Measurements from ENCODE around the gene SNAP25.
A peak's percentile ranks its signal among the peaks of the same experiment; 100 is the strongest.

SNAP25 gene

DNA sequence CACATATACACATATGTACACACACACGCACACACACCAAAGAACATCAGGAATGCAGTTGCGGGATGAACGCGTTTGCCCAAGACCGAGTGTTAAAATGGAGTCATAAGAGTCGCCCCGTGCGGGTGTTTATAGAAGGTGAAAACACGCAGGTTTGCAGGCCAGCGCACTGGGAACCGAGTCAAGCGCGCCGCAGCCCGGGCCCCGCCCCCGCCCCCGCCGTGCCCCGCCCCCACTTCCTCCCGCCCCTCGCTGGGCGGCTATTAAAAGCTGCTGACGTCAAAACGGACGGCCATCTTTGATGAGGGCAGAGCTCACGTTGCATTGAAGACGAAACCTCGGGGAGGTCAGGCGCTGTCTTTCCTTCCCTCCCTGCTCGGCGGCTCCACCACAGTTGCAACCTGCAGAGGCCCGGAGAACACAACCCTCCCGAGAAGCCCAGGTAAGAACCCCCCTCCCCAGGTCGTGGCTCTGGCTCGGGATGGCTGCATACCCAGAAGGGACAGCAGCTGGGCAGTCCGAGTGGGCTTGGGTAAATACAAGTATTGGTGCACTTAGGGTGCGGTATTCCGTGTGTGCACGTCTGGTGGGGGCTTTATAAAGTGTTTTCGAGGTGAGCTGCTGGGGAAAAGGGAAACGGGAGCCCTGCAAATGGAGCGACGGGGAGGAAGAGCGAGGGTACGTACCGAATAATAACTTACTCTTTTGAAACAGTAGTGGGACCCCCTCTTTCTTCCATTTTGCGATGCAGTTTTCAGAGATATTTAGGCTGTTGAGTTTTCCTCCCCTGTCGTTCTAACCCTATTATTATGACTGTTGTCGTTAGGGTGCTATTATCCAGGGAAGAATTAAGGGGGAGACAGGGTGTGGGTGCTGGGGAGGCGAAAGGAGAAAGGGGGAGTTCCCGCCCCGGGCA is at the start of gene SNAP25:
TSS of gene SNAP25 (plus strand) at position 295 of the 916 bp plus-strand sequence. CDS start 56,662 bp downstream, outside the sequence.
- DNase-seq = peak; percentile 81

DNA sequence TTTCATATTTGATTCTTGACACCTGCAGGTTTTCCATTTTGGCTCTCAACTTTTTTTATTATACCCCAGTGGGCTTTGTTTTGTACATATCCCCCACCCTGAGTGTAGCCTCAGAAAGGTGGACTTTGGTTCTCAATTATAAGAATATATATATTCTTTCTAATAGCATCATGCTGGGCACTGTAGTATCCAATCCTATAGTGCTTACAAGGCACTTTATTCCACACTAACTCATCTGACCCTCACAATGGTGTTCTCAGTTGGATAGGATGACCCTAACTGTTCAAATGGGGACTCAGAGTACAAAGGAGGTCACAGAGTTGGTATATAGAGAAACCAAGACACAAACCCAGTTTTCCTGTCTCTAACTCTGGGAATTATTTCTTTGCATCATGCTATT is 48.9 kb upstream of the SNAP25 start:
- no peak for DNase-seq

DNA sequence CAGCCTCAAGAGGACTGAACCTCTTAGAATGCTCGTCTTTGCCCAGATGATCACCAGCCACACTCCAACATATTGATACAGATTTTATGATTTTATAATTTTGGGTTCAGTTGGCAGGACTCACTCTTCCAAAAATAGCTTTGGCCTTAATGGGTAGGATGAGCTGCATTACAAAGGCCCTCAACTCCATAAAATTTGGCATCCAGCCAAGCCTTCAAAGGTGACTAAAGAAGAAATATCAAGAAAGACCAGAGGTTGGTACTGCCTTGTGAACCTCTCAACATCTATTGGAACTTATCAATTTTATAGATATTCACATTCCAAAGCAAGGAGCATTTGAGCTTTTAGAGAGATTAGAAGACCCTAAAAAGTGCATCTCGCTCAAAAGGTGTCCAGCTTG is 48.4 kb upstream of the SNAP25 start:
- DNase-seq = no peak

DNA sequence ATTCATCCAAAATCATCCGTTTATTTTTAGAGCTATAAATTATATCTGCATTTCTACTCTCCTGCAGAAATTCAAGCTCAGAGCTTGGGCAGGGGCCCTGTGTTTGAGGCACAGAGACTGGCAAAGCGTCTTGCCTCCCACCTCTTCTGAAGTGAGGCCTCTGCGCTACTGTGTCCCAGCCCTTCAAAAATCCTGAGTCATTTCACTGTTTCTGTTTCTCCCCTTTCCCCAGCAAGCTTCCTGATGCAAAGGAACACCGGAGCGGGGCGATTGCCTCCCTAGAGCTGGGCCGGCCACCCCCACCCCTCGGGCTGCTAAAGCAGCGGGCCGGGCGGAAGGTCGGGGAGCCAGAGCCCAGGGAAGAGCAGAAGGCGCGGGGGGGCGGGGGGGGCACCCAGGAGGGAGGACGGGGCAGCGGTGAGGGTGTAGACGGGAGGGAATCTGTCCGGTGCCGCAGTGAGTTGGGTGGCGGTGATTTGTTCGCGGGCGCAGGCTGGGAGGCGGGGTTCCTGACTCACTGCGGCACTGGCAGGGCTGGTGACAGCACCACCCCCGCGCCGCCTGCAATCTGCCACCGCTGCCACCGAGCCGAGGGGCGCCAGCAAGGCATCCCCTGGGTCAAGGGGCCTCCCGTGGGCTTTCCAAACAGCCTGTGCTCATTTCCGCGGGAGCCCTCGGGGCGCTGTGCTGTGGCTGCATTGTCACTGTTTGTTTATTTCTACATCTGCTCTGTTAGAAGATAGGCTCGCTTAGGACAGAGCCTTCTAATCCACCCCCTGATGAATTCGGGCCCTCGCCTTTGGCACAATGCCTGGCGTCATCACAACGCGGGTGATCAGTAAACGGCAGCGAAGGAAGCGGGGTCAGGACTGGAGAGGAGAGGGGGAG is 46.5 kb upstream of the SNAP25 start:
- DNase-seq = no peak

DNA sequence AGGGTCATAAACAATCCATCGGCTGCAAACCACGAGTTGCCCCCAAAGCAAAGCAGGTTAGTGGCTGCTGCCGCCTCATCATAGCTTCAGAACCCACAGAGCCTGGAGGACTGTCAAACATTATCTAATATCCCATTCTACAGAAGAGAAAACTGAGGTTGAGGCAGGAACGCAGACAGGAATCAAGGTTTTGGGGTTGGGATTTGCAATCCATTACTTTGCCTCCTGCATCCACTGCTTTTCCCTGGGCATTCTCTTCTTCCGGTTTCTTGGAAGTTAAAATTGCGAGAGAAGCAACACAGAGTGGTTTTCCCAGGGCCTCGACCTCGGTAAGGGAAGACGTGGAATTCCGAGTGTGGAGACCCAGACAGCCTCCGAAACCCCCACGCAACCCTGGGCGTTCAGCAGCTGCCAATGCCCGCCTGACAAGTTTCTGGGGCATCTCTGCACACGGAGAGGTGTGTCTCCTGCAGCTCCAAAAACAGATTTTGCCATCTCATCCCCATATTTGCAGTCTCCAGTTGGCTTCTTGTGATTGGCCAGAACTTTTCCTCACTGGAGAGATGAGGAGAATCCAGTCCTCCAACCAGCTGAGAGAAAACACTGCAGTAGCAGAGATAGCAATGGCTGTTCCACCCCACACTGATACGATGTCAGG is 45.5 kb upstream of the SNAP25 start:
- DNase-seq = no peak

DNA sequence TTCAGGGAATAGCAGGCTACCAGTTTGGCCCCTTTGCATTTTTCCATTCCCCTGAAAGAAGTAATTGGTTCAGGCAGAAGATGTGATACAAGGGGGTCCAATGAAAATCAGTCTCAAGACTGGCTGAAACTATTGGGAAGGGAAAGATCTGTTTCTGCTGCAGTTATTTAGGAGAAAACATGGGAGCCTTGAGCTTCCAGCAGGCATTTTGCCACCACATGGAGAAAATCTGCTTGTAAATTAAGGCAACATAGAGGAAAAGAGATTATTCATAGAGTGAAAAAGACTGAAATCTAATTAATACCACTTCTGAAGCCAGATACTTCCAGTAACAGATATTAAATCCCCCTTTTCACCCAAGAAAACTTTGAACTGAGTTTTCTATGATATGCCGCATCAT is 44.2 kb upstream of the SNAP25 start:
- DNase-seq = no peak

DNA sequence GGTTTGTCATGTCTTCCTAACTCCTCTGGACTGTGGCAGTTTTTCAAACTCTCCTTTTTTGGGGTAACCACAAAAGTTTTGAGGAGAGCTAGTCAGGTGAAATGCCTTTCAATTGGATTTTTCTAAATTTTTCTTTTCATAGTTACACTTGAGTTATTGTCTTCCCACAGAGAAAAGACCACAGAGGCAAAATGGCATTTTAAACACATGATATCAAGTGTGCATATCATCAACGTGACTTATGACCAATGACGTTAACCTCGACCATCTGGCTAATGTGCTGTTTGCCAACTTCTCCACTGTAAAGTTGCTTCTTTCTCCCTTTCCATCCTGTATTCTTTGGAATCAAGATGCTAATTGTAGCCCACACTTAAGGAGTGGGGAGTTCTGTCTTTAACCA is 41.3 kb upstream of the SNAP25 start:
- DNase-seq = no peak

DNA sequence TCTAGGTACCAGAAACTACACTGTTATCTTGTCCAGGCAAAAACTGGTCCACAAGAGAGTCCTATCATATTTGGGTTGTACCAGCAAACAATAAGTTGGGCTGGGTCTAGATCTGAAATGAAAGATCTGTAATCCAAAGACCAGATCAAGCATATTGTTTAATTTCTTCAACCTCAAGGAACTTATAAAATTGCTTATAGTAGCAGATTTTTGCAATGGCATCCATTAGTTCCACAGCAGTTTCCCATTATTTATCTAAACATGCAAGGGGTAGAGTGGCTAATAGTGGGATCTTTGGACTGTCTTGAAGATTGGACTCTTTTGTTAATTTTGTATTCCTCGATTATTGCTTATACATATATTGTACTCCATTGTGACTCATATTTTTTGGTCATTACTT is 40.5 kb upstream of the SNAP25 start:
- no peak for DNase-seq

DNA sequence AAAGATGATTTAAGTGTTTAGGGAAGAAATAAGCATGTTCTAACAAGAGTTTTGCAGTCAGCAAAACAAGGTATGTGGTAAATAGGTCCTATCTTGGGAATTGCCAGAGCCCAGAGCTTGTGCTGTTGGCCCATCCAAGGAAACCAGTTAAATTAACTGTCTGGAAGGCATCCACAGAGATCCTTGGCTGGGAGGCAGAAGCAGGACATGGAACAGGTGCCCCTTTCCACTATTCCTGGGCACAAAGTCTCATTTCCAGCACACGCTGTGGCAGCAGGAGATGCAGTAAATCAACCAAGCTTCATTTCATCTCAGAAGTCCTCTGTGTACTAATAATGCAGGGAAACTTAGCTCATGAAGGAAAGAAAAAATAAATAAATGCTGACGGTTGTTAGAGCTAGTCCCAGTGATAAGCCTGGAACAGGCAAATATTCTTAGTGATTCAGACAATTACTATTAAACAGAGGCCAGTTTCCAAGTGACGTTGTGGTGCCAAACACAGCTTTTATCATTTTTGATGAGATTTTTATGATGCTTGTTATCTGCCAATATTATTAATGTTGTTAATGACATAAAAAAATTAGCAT is 39.8 kb upstream of the SNAP25 start:
- no peak for DNase-seq

DNA sequence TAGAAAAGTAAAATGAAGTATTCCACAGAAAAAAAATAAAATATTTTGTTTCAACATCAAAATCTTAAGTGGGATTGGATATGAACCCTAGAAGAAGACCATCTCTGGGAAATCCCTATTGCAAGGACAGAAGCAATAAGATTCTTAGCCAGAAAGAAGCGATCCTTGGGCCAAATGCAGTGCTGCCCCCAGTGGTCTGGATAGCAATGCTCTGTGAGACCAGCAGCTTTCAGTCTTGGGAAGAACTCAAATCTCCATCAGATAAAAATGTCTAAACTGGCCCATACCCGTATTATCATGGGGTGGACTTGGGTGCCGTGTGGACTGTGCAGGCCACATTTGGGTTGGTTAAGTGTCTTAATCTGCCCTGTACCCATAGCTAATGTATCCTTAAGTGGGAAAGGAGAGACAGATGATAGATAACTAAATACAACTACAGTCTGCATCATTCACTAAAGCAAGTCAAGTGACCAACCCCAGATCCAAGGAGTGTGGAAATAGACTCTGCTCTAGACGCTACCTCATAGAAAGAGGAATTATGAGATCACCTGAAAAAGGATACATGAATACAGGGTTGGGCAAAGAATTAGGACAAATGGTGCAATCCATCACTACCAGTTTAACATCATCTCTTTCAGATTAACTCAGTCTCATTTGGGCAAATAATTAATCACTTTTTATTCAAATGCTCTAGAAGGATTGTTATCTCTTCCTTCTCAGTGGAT is 38.9 kb upstream of the SNAP25 start:
- no peak for DNase-seq

DNA sequence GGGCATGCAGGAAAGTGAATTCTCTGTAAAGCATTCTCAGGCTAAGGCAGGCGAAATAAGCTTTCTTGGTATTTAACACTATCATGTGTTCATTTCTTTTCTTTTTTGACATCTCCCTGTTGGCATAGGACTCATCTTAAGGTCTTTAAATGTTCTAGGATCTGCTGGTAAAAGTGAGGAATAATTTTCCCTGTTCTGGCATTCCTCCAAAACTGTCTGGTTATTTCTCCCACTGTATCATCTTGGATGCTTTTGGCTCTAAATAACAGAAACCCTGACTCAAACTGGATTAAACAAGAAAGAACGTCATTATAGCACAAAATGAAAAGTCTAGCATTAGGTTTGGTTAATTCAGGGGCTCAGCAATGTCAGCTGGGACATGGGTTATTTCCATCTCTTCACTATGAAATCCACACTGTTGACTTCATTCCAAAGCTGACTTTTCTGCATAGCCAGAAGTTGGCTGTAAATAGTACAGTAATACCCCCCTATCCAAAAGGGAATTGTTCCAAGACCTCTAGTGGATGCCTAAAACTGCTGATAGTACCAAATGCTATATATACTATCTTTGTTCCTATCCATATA is 37.9 kb upstream of the SNAP25 start:
- DNase-seq = no peak

DNA sequence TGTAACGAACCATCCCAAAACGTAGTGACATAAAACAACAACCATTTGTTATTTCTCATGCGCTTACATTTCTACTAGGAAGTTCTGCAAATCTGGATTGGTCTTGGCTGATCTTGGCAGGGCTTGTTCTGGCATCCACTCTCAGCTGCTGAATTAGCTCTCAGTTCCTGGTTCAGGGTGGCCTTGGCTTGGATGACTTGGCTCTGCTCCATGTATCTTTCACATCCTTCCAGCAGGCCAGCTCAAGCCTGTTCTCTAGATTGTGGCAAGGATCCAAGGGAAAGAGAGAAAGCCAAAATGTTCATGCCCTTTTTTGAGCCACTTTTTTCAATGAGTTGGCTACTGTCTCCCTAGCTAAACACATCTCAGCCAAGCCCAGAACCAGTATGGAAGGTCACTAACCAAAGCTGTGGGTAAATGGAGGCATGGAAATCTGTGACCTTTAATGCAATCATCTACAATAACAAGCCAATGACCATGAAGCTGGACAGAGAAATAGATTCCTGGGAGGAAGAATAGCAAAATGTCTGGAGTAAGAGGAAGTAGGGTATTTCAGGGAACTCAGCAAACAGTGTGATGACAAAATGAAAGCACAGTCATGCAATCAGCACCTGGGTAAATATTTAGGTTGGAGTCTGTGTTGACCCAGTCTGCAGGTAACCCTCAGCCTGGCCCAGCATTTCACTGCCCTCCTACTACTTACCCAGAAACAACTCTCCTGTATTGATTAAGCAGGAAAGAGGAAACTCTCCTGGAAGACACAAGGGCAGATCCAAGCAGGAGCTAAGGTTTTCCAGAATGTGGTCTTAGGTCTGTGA is 32.7 kb upstream of the SNAP25 start:
- DNase-seq = no peak

DNA sequence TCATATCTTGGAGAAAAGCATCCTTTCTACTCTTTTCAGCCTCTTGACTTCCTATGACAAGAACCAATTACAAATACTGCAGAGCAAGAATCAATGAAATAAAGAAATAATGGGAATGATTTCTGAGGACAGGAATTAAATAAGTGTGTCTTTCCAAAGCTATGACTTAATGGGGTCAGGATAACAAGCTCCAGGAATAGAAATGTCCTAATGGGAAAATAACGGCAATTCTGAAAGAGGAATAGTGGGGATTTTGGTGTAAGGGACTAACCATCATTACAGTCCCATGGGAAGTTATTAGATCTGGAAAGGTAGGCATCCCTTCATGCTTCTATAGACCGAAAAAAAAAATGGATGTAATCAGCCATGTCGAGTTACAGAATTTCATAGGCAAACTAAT is 28.2 kb upstream of the SNAP25 start:
- DNase-seq = no peak

DNA sequence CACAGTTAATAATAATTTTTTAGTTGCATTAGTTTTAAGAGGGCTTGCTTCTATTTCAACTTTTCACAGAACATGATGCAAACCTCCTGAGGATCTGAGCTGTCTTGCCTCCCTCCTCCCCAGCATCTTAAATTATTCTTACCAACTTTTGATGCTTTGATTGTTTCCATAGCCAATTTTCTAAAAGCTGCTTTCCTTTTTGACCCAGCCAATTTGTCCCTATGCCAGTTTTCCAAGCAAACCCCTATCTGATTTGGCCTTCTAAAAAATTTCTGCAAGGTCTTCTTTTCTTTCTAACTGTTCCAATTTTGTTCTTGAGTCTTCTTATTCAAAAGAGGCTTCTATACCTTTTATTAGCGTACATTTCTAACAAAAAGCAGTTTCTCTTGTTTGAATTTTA is 26.5 kb upstream of the SNAP25 start:
- DNase-seq = no peak

DNA sequence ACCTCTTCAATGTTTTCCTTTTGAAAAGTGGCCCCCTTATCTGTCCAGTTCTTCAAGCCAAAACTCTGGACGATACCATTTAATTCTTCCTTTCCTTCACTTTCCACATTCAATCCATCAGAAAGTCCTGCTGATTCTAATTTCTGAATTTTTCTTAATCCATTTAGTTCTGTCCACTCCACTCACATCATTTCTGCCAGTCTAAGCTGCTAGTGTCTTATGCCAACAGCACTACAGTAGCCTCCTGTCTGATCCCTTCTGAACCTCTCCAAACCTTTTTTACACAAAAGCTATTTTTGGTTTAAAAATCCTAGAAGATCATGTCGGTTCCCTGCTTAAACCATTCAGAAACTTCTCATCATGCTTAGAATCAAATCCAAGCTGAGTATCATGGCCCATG is 24.5 kb upstream of the SNAP25 start:
- DNase-seq = no peak

DNA sequence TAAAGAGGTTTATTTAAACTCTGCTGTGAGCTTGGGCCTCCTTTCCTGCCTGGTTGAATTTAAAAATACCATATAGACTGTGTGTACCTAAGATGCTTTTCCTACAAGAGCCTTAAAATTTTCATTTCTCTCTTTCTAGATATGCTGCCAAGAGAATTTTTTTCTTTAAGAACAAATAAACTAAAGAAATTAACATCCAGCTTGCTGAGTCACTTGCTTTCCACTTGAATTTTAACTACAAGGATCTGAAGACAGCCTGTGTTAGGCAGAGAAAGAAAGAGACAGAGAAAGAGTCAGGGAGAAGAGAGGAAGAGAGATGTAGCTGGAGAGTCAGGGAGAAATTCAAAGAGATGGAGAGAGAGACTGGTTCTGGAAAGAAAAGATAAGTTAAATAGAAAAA is 18.3 kb upstream of the SNAP25 start:
- no peak for DNase-seq

DNA sequence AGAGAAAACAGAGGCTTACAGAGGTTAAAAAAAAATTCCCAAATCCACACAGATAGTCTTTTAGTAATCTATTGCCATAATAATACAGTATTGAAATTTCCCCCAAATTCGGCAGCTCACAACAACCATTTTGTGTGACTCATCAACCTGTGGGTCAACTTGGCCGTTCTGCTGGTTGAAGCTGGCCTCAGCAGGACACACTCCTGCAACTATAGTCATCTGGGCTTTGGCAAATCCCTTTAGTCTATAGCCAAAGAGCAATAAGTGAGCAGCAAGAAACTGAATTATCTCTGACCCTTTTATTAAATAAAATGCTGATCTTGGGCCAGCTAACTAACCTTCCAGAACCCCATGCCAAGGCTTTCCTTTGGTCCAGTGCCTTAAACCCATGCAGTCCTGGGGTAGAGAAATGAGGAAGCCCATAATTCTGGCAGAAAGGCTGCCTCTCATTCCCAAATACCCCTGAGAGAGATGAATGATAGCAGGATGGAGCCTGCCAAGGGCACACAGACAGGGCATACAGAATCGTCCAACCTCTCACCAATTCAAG is 17.2 kb upstream of the SNAP25 start:
- no peak for DNase-seq

DNA sequence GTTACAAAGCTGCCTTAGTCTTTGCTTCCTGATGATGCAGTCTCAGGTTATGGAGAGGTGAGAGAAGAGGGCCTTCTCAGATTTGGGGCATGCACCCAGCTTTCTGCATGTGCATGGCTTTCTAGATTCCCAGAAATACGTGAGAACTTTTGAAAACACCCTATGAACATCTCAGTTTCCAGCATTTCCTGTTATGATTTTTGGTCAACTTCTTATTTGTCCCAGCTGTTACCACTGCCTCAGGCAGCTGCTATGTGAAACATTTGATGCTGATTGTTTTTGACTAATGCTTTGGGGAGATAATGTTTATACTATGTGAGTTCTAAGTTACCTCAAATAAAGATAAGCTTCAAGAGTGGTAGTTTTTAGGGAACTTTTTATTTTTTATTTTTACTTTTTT is 9.5 kb upstream of the SNAP25 start:
- DNase-seq = no peak

DNA sequence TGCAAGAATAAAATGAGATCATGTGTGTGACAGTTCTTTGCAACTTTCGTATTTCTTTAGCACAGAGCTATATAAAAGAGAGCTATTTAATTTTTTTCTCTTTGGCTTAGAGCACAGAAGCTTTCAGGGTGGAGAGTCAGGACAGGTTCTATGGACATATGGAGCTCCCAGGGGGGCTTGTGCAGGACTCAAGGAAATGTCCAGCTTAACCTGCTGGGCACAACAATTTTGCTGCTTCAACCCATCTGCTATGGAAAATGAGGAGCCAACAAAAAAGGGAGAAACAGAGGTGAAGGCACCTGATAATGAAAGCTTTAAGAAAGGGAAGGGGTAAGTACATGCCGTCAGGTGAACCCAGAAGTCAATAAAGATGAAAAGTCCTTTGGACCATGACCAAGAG is 5.1 kb upstream of the SNAP25 start:
- DNase-seq = no peak

DNA sequence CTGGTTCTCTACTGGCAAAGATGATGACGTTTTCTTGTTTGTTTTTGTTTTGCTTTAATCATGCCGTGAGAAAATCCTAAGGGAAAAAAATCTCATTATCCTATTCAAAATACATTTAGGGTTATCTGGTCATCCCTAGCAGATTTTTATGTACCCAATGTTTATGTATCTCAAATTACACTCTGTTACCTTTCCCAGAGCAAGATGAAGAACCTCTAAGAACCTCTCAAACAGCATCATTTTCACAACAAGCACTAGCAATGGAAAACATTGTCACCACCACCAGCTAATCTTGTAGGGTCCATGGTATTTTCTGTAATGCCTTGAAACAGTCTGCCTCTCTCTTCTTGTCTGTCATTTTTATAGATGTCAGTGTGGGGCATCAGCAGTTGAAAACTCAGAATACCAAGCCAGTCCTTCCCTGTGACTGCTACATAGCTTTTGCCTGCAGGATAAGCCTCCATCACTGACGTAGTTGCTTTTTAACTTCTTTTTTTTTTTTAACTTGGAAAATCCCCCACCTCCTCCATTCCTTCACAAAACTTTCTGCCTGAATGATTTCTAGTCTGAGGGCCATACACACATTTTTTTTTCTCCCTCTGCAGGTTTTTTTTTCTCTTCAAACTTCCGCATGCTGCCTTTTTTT is 2.4 kb upstream of the SNAP25 start:
- DNase-seq = peak; percentile 68
